ENCODE measurements around the gene STK10. TPM values are rescaled to one million over a fixed set of nuclear protein-coding genes. Genes with fewer than 3 reads are reported as not detected.

STK10 gene
- total RNA-seq, 1 donor from 2014 or later, result 60.2 TPM

DNA sequence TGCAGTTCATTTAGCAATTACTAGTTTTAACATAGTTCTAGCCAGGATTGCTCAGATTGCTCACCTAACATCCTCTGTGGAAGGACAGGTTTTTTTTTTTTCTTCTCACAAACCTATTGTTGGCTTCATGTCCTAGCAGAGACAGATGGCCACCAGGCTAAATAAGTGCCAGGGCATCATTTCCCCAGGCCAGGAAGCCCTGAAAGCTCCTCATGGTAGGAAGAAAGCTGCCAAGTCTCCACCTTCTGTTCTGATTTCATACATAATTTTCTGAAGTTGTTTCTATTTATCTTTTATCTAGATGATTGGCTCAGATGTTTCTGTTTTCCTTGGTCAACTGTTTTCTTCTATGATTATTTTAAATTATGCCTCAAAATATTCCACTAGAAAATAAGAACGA lies 37.0 kb upstream of the STK10 start:
- Histone ChIP-seq H3K4me3 (ENCODE audit: insufficient read depth, low read depth, low read length) (no peak overlapping the region), H3K36me3 (ENCODE audit: insufficient read depth, low read length) (peaks cover 11% of the 10 kb centered on the region), H4K20me1 (ENCODE audit: insufficient read depth, low read length) (peaks cover 21% of the 10 kb centered on the region), H3K4me1 (ENCODE audit: insufficient read depth, low read length) (no peaks in the 10 kb centered on the region), H3K9me3 (ENCODE audit: insufficient read depth, low read depth, low read length) (peaks cover 3% of the 10 kb centered on the region), H3K79me2 (ENCODE audit: insufficient read depth, low read length) (peaks cover 18% of the 10 kb centered on the region), H3K9ac (ENCODE audit: low read length) (no peak overlapping the region), H3K27ac (ENCODE audit: low read depth, low read length) (no peak overlapping the region), H2AFZ (ENCODE audit: low read depth, low read length) (no peak overlapping the region), H3K4me2 (ENCODE audit: low read length) (no peak overlapping the region), H3K27me3 (ENCODE audit: insufficient read depth, low read length) (no peaks in the 10 kb centered on the region)
- DNase-seq (ENCODE audit: low read depth) (no peak), FAIRE-seq (no peak)
- Mint-ChIP-seq H3K36me3 (ENCODE audit: low read depth, unreplicated experiment) (peaks cover 16% of the 10 kb centered on the region), H3K27ac (ENCODE audit: unreplicated experiment) (no peak overlapping the region), H3K4me3 (ENCODE audit: unreplicated experiment) (no peak overlapping the region), H3K9me3 (ENCODE audit: unreplicated experiment) (peaks cover 4% of the 10 kb centered on the region), H3K27me3 (ENCODE audit: low read depth, unreplicated experiment) (no peaks in the 10 kb centered on the region), H3K4me1 (ENCODE audit: low read depth, unreplicated experiment) (no peaks in the 10 kb centered on the region)
- TF ChIP-seq EZH2 (IDR thresholded peaks at IDR 0.05; ENCODE audit: insufficient read depth, low read length), result no peak
- TF ChIP-seq, protein P1, sequence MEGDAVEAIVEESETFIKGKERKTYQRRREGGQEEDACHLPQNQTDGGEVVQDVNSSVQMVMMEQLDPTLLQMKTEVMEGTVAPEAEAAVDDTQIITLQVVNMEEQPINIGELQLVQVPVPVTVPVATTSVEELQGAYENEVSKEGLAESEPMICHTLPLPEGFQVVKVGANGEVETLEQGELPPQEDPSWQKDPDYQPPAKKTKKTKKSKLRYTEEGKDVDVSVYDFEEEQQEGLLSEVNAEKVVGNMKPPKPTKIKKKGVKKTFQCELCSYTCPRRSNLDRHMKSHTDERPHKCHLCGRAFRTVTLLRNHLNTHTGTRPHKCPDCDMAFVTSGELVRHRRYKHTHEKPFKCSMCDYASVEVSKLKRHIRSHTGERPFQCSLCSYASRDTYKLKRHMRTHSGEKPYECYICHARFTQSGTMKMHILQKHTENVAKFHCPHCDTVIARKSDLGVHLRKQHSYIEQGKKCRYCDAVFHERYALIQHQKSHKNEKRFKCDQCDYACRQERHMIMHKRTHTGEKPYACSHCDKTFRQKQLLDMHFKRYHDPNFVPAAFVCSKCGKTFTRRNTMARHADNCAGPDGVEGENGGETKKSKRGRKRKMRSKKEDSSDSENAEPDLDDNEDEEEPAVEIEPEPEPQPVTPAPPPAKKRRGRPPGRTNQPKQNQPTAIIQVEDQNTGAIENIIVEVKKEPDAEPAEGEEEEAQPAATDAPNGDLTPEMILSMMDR (IDR thresholded peaks at IDR 0.05; ENCODE audit: insufficient read depth, low read depth, low read length), result no peak

DNA sequence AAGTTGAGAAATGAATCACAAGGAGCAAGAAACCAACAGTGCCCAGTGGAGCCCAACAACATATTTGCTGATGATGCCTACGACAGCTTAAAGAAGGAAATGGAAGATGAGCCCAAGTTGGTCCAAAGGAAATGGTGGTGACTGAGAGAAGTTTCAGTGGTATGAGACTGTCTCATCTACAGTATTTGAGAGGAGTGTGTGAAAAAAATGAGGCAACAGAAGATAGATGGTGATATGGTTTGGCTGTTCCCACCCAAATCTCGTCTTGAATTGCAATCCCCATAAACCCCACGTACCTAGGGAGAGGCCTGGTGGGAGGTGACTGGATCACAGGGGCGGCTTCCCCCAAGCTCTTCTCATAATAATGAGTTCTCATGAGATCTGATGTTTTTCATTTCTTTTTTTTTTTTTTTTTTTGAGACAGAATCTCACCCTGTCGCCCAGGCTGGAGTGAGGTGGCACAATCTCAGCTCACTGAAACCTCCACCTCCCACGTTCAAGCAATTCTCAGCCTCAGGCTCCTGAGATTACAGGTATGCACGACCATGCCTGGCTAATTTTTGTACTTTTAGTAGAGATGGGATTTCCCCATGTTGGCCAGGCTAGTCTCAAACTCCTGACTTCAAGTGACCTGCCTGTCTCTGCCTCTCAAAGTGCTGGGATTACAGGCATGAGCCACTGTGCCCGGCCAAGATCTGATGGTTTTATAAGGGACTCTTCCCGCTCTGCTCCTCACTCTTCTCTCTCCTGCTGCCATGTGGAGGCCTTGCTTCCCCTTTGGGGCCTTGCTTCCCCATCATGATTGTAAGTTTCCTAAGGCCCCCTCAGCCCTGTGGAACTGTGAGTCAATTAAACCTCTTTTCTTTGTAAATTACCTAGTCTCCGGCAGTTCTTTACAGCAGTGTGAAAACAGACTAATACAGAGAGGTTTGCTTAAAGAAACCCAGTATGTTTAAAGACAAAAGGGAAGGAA lies 36.2 kb upstream of the STK10 start:
- Mint-ChIP-seq H3K27ac (ENCODE audit: unreplicated experiment) (no peak overlapping the region), H3K4me3 (ENCODE audit: unreplicated experiment) (no peak overlapping the region), H3K36me3 (ENCODE audit: low read depth, unreplicated experiment) (peaks cover 21% of the 10 kb centered on the region), H3K4me1 (ENCODE audit: low read depth, unreplicated experiment) (no peaks in the 10 kb centered on the region), H3K27me3 (ENCODE audit: low read depth, unreplicated experiment) (no peaks in the 10 kb centered on the region), H3K9me3 (ENCODE audit: unreplicated experiment) (peaks cover 4% of the 10 kb centered on the region)
- H2AFZ ChIP-seq (ENCODE audit: low read depth, low read length), result no peak overlapping the region
- peaks cover 13% of the 10 kb centered on the region for H3K36me3 ChIP-seq (ENCODE audit: insufficient read depth, low read length)
- no peaks in the 10 kb centered on the region for H3K27me3 ChIP-seq (ENCODE audit: insufficient read depth, low read length)
- no peak overlapping the region for H3K9ac ChIP-seq (ENCODE audit: low read length)
- no peak overlapping the region for H3K27ac ChIP-seq (ENCODE audit: low read depth, low read length)
- H3K79me2 ChIP-seq (ENCODE audit: insufficient read depth, low read length), result peaks cover 22% of the 10 kb centered on the region
- no peak overlapping the region for H3K4me2 ChIP-seq (ENCODE audit: low read length)
- peaks cover 22% of the 10 kb centered on the region for H4K20me1 ChIP-seq (ENCODE audit: insufficient read depth, low read length)
- DNase-seq (ENCODE audit: low read depth) (no peak), FAIRE-seq (no peak)
- TF ChIP-seq, protein P1 (IDR thresholded peaks at IDR 0.05; ENCODE audit: insufficient read depth, low read depth, low read length), result no peak
- no peak for TF ChIP-seq EZH2 (IDR thresholded peaks at IDR 0.05; ENCODE audit: insufficient read depth, low read length)
- peaks cover 3% of the 10 kb centered on the region for H3K9me3 ChIP-seq (ENCODE audit: insufficient read depth, low read depth, low read length)
- H3K4me1 ChIP-seq (ENCODE audit: insufficient read depth, low read length), result no peaks in the 10 kb centered on the region
- H3K4me3 ChIP-seq (ENCODE audit: insufficient read depth, low read depth, low read length), result no peak overlapping the region

DNA sequence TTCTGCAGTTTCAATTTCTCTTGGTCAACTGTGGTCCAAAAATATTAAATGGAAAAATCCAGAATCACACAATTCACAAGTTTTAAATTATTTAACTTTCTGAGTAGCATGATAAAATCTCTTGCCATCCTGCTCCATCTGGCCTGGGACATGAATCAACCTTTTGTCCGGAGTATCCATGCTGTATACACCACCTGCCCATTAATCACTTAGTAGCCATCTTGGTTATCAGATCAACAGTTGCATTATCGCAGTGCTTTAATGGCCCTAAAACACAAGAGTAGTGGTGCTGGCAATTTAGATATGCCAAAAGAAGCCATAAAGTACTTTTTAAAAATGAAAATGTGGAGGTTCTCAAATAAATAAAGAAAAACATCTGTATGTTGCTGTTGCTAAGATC lies 31.3 kb upstream of the STK10 start:
- no peak overlapping the region for H3K27ac Mint-ChIP-seq (ENCODE audit: unreplicated experiment)
- no peak overlapping the region for H3K27ac ChIP-seq (ENCODE audit: low read depth, low read length)
- no peaks in the 10 kb centered on the region for H3K4me1 ChIP-seq (ENCODE audit: insufficient read depth, low read length)
- peaks cover 3% of the 10 kb centered on the region for H3K9me3 ChIP-seq (ENCODE audit: insufficient read depth, low read depth, low read length)
- peaks cover 44% of the 10 kb centered on the region for H4K20me1 ChIP-seq (ENCODE audit: insufficient read depth, low read length)
- H2AFZ ChIP-seq (ENCODE audit: low read depth, low read length), result no peak overlapping the region
- H3K36me3 ChIP-seq (ENCODE audit: insufficient read depth, low read length), result peaks cover 16% of the 10 kb centered on the region
- H3K79me2 ChIP-seq (ENCODE audit: insufficient read depth, low read length), result peaks cover 56% of the 10 kb centered on the region
- TF ChIP-seq, protein P1 (IDR thresholded peaks at IDR 0.05; ENCODE audit: insufficient read depth, low read depth, low read length), result no peak
- TF ChIP-seq EZH2 (IDR thresholded peaks at IDR 0.05; ENCODE audit: insufficient read depth, low read length), result no peak
- H3K36me3 Mint-ChIP-seq (ENCODE audit: low read depth, unreplicated experiment), result peaks cover 23% of the 10 kb centered on the region
- no peaks in the 10 kb centered on the region for H3K27me3 ChIP-seq (ENCODE audit: insufficient read depth, low read length)
- no peaks in the 10 kb centered on the region for H3K9me3 Mint-ChIP-seq (ENCODE audit: unreplicated experiment)
- H3K27me3 Mint-ChIP-seq (ENCODE audit: low read depth, unreplicated experiment), result no peaks in the 10 kb centered on the region
- DNase-seq (ENCODE audit: low read depth), result no peak
- no peak overlapping the region for H3K4me3 ChIP-seq (ENCODE audit: insufficient read depth, low read depth, low read length)
- no peak overlapping the region for H3K4me3 Mint-ChIP-seq (ENCODE audit: unreplicated experiment)
- no peak overlapping the region for H3K9ac ChIP-seq (ENCODE audit: low read length)
- no peak for FAIRE-seq
- peaks cover 5% of the 10 kb centered on the region for H3K4me1 Mint-ChIP-seq (ENCODE audit: low read depth, unreplicated experiment)
- H3K4me2 ChIP-seq (ENCODE audit: low read length), result no peak overlapping the region
